ENCODE data around the gene VPS18. TPM values are rescaled to one million over a fixed set of nuclear protein-coding genes. Genes with fewer than 3 reads are reported as not detected.
A peak's percentile ranks its signal among the peaks of the same experiment; 100 is the strongest.

The VPS18 gene, protein sequence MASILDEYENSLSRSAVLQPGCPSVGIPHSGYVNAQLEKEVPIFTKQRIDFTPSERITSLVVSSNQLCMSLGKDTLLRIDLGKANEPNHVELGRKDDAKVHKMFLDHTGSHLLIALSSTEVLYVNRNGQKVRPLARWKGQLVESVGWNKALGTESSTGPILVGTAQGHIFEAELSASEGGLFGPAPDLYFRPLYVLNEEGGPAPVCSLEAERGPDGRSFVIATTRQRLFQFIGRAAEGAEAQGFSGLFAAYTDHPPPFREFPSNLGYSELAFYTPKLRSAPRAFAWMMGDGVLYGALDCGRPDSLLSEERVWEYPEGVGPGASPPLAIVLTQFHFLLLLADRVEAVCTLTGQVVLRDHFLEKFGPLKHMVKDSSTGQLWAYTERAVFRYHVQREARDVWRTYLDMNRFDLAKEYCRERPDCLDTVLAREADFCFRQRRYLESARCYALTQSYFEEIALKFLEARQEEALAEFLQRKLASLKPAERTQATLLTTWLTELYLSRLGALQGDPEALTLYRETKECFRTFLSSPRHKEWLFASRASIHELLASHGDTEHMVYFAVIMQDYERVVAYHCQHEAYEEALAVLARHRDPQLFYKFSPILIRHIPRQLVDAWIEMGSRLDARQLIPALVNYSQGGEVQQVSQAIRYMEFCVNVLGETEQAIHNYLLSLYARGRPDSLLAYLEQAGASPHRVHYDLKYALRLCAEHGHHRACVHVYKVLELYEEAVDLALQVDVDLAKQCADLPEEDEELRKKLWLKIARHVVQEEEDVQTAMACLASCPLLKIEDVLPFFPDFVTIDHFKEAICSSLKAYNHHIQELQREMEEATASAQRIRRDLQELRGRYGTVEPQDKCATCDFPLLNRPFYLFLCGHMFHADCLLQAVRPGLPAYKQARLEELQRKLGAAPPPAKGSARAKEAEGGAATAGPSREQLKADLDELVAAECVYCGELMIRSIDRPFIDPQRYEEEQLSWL
- total RNA-seq: 33.4 and 36.7 TPM in 2 replicates
- 15.5 and 21.3 TPM in 2 replicates for polyA plus RNA-seq
- polyA plus RNA-seq (2012): 23.4 and 29.5 TPM in 2 replicates
- 75.7 and 108 TPM in 2 replicates for polyA minus RNA-seq (ENCODE audit: low replicate concordance)

DNA sequence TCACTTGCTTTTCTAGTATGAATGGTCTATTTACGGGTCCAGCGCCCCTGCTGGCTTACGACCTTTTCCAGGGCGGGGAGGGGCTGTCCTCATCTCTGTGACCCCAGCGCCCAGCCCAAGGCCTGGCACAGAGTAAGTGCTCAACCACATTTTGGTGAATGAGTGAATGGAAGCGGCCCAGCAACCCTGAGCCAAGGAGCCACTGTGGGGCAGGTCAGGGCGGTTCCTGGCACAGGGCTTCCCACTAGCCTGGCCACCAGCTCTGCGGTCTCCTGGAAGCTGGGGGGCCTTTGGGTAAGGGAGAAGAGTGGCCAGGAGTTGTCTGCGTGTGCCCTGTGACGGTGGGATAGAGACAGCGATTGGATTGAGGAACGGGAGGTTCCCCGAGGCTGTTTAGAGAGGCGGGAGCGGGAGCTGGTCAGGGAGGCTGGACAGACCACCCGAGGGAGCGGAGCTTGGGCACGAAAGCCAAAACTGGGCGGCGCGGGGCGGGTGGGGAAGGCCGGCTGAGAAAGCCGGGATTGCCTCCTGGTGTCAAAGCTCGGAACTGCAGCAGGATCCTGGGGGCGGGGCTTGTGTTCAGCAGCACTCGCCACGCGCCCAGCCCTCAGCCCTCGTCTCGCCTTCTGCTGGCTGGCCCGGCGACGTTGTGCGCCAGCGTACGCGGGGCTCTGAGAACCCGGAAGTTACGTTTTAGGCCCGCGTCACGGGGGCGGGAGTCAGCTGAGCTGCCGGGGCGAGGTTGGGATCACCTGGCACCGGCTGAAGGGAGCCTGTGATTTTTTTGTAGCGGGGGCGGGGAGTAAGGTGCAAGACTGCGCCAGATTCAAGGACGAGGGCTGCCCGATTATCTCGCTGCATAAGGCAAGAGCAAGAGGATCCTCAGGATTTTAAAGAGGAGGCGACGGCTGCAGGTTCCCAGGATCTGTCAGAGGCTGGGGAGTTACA lies at the start of gene VPS18:
TSS of gene VPS18 (plus strand) at position 718 of the 948 bp plus-strand sequence. CDS start 319 bp downstream, outside the sequence.
- peak; percentile 95 to 97 for DNase-seq (ENCODE audit: low read depth in 2 of 2)
- Histone ChIP-seq H3K27ac (ENCODE audit: insufficient read depth, low read length) (peak within 1 kb of the TSS; percentile 96), H2AFZ (ENCODE audit: low read length) (peak within 1 kb of the TSS; percentile 81)

DNA sequence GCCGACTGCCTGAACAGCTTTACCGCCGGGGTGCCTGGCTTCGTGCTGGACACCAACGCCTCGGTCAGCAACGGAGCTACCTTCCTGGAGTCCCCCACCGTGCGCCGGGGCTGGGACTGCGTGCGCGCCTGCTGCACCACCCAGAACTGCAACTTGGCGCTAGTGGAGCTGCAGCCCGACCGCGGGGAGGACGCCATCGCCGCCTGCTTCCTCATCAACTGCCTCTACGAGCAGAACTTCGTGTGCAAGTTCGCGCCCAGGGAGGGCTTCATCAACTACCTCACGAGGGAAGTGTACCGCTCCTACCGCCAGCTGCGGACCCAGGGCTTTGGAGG lies 49.6 kb upstream of the VPS18 start:
- Histone ChIP-seq H3K4me2 (ENCODE audit: extremely low read depth, insufficient read depth, low read length) (peak overlapping the region; percentile 66), H3K9ac (ENCODE audit: insufficient read depth, low read length) (no peak overlapping the region), H3K27ac (ENCODE audit: insufficient read depth, low read length) (no peak overlapping the region), H3K27me3 (ENCODE audit: control insufficient read depth, insufficient read depth, low read length) (peaks cover 41% of the 10 kb centered on the region), H3K9me3 (ENCODE audit: control insufficient read depth, insufficient read depth, low read depth, low read length) (no peaks in the 10 kb centered on the region), H4K20me1 (ENCODE audit: control insufficient read depth, extremely low read depth, insufficient read depth, low read length) (no peaks in the 10 kb centered on the region), H3K79me2 (ENCODE audit: control insufficient read depth, insufficient read depth, low read length) (no peaks in the 10 kb centered on the region), H2AFZ (ENCODE audit: low read length) (peak overlapping the region; percentile 33), H3K36me3 (ENCODE audit: control insufficient read depth, insufficient read depth, low read length) (no peaks in the 10 kb centered on the region), H3K4me1 (ENCODE audit: control insufficient read depth, extremely low read depth, insufficient read depth, low read length) (no peaks in the 10 kb centered on the region), H3K4me3 (replicated peaks in 1 of 4; ENCODE audit: control extremely low read depth in 1 of 4, insufficient read depth in 1 of 4, low read depth in 3 of 4, low read length in 4 of 4) (peak overlapping the region in 2 of 4 experiments; percentile 29 to 35)
- peak; percentile 78 for TF ChIP-seq EZH2 (IDR thresholded peaks at IDR 0.05; ENCODE audit: low read length, missing control alignments)
- TF ChIP-seq CTCF (conservative IDR thresholded peaks at IDR 0.05 in 1 of 2, IDR thresholded peaks at IDR 0.05 in 1 of 2; ENCODE audit: low read depth in 1 of 2, low read length in 2 of 2): no peak
- peak in 1 of 2 donors; percentile 16 for DNase-seq (ENCODE audit: low read depth in 2 of 2)

More for the DNA sequence above, at the start of gene VPS18:
- Histone ChIP-seq H3K4me2 (ENCODE audit: extremely low read depth, insufficient read depth, low read length) (peak within 1 kb of the TSS; percentile 92), H3K9me3 (ENCODE audit: control insufficient read depth, insufficient read depth, low read depth, low read length) (no peaks in the 10 kb centered on the region), H3K9ac (ENCODE audit: insufficient read depth, low read length) (peak within 1 kb of the TSS; percentile 96), H3K4me3 (replicated peaks in 1 of 4; ENCODE audit: control extremely low read depth in 1 of 4, insufficient read depth in 1 of 4, low read depth in 3 of 4, low read length in 4 of 4) (peak within 1 kb of the TSS; percentile 73 to 98 (median 86)), H3K79me2 (ENCODE audit: control insufficient read depth, insufficient read depth, low read length) (peaks cover 18% of the 10 kb centered on the region), H3K4me1 (ENCODE audit: control insufficient read depth, extremely low read depth, insufficient read depth, low read length) (peaks cover 8% of the 10 kb centered on the region), H3K36me3 (ENCODE audit: control insufficient read depth, insufficient read depth, low read length) (peaks cover 5% of the 10 kb centered on the region), H4K20me1 (ENCODE audit: control insufficient read depth, extremely low read depth, insufficient read depth, low read length) (no peaks in the 10 kb centered on the region), H3K27me3 (ENCODE audit: control insufficient read depth, insufficient read depth, low read length) (no peaks in the 10 kb centered on the region)
- TF ChIP-seq CTCF (conservative IDR thresholded peaks at IDR 0.05 in 1 of 2, IDR thresholded peaks at IDR 0.05 in 1 of 2; ENCODE audit: low read depth in 1 of 2, low read length in 2 of 2) (peak; percentile 64 to 77), EZH2 (IDR thresholded peaks at IDR 0.05; ENCODE audit: low read length, missing control alignments) (no peak)
